ENCODE results near the gene PATL2.

GRCh38 chr15:44722011-44722410, 10.9 kb upstream of the PATL2 start:
- TF ChIP-seq CTCF (IDR thresholded peaks at IDR 0.05) (no peak), POLR2A (IDR thresholded peaks at IDR 0.05) (no peak)

Data from vagina (tissue), 2 donors.